Embryonic facial prominence (tissue), 1 donor: ENCODE measurements around the gene ROGDI.
A peak's percentile ranks its signal among the peaks of the same experiment; 100 is the strongest.

Experiments used
- DNase-seq: peaks from one replicate; pipeline ENCODE4 v3.0.0-alpha.2; 2016; ENCODE audit errors: extremely low spot score

Gene ROGDI

GRCh38 chr16:4801962-4802658, at the start of gene ROGDI:
Gene ROGDI (minus strand): TSS chr16:4802633. CDS start chr16:4802571, 62 bp downstream.
- no peak for DNase-seq

- DNase-seq = no peak
Observed at GRCh38 chr16:4850211-4850610, 47.8 kb upstream of the ROGDI start.

GRCh38 chr16:4847774-4848587, 45.5 kb upstream of the ROGDI start:
- no peak for DNase-seq

- peak; percentile 91 for DNase-seq
Observed at GRCh38 chr16:4846901-4847773, 44.7 kb upstream of the ROGDI start, which contains the start of the genes GLYR1 and UBN1. Gene GLYR1 (minus strand): TSS chr16:4847288. CDS start chr16:4847265, 23 bp downstream. Gene UBN1 (plus strand): TSS chr16:4847481. CDS start chr16:4852918, 5,437 bp downstream.

GRCh38 chr16:4846503-4846900, 44.1 kb upstream of the ROGDI start:
- DNase-seq = no peak

GRCh38 chr16:4840984-4841383, 38.6 kb upstream of the ROGDI start:
- no peak for DNase-seq

- DNase-seq = no peak
Observed at GRCh38 chr16:4839942-4840341, 37.5 kb upstream of the ROGDI start.

GRCh38 chr16:4837733-4838501, 35.5 kb upstream of the ROGDI start:
- no peak for DNase-seq

GRCh38 chr16:4836727-4837126, 34.3 kb upstream of the ROGDI start:
- DNase-seq = no peak

- no peak for DNase-seq
Observed at GRCh38 chr16:4833584-4833983, 31.2 kb upstream of the ROGDI start.

- no peak for DNase-seq
Observed at GRCh38 chr16:4832698-4833343, 30.4 kb upstream of the ROGDI start.

- no peak for DNase-seq
Observed at GRCh38 chr16:4831616-4832015, 29.2 kb upstream of the ROGDI start.

- DNase-seq = no peak
Observed at GRCh38 chr16:4830408-4830807, 28.0 kb upstream of the ROGDI start.

GRCh38 chr16:4828567-4829321, 26.3 kb upstream of the ROGDI start:
- no peak for DNase-seq

GRCh38 chr16:4826980-4827379, 24.5 kb upstream of the ROGDI start:
- DNase-seq = no peak

- no peak for DNase-seq
Observed at GRCh38 chr16:4826526-4826925, 24.1 kb upstream of the ROGDI start.

- DNase-seq = no peak
Observed at GRCh38 chr16:4825196-4825595, 22.8 kb upstream of the ROGDI start.

GRCh38 chr16:4820652-4821051, 18.2 kb upstream of the ROGDI start:
- DNase-seq = no peak

GRCh38 chr16:4814542-4815173, 12.2 kb upstream of the ROGDI start:
- no peak for DNase-seq
